Stomach smooth muscle (tissue), 2 donors: ENCODE data around the gene MAPT.
"Not testable (repeated sequence)": the region's sequence is repeated elsewhere in the genome, so short reads cannot be mapped to it uniquely, and the experiment has no call there.

Experiments
- H3K27ac ChIP-seq: one replicate; pipeline ENCODE4 v1.7.0; 2013; ENCODE audit warnings: mild to moderate bottlenecking, low read length, inconsistent platforms
- H3K27me3 ChIP-seq, 2 donors: one replicate each; pipeline ENCODE4 v1.7.0; 2013; ENCODE audit warnings: low read length in 2 of 2; ENCODE audit not compliant: insufficient read depth in 2 of 2, control insufficient read depth in 1 of 2
- H3K36me3 ChIP-seq, 2 donors: one replicate each; pipeline ENCODE4 v1.7.0; 2013; ENCODE audit warnings: low read length in 2 of 2; ENCODE audit not compliant: control insufficient read depth in 2 of 2, insufficient read depth in 2 of 2
- H3K4me1 ChIP-seq: one replicate; pipeline ENCODE4 v1.7.0; 2013; ENCODE audit warnings: low read length; ENCODE audit not compliant: control insufficient read depth, insufficient read depth
- H3K4me3 ChIP-seq, 2 donors: one replicate each; pipeline ENCODE4 v1.7.0; 2013; ENCODE audit warnings: low read length in 2 of 2
- H3K9ac ChIP-seq, 2 donors: one replicate each; pipeline ENCODE4 v1.7.0; 2013; ENCODE audit warnings: low read length in 2 of 2, mild to moderate bottlenecking in 1 of 2
- H3K9me3 ChIP-seq, 2 donors: one replicate each; pipeline ENCODE4 v1.7.0; 2013; ENCODE audit warnings: low read length in 2 of 2; ENCODE audit not compliant: control insufficient read depth in 2 of 2
- donor health status: healthy.
- donor health status: Pancreatic carcinoma.

MAPT gene

DNA sequence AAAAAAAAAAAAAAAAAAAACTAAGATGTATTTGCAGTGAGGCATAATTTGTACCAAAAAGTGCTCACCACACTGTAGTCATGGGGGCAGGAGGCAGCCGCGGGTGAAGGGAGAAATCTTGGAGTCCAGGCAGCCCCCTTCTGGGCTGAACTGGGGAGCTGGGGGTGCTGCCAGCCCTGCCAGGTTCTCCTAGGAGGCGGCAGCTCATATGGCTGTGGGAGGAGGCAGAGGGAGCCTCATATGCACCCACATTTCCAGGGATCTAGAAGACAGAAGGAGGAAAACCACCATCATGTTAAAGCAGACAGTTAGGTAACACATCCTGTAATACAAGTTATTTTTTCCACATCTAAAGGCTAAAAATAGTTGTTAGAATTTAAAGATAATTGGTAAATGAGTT lies 16.3 kb downstream of the MAPT start:
- Histone ChIP-seq H3K9me3 (peaks cover 0 to 4% of the 10 kb centered on the region in 2 donors), H3K27ac (no peak overlapping the region), H3K4me3 (no peak overlapping the region), H3K36me3 (no peaks in the 10 kb centered on the region), H3K4me1 (no peaks in the 10 kb centered on the region), H3K9ac (no peak overlapping the region), H3K27me3 (peaks cover 7% of the 10 kb centered on the region in 2 donors)

DNA sequence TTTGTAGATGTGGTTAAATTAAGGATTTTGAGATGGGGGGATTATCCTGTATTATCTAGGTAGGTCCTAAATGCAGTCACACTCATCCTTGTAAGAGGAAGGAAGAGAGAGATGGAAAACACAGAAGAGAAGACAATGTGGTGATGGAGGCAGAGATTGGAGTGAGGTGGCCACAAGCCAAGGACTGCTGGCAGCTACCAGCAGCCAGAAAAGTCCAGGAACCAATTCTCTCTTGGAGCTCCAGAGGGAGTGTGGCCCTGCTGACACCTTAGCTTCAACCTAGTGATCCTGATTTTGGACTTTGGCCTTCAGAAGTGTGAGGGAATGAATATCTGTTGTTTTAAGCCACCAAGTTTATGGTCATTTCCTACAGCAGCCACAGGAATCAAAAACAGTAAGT lies 18.0 kb downstream of the MAPT start:
- Histone ChIP-seq H3K4me1 (no peaks in the 10 kb centered on the region), H3K36me3 (no peaks in the 10 kb centered on the region), H3K27me3 (no peaks in the 10 kb centered on the region), H3K4me3 (no peak overlapping the region), H3K9me3 (peaks cover 0 to 4% of the 10 kb centered on the region in 2 donors), H3K9ac (no peak overlapping the region), H3K27ac (no peak overlapping the region)

DNA sequence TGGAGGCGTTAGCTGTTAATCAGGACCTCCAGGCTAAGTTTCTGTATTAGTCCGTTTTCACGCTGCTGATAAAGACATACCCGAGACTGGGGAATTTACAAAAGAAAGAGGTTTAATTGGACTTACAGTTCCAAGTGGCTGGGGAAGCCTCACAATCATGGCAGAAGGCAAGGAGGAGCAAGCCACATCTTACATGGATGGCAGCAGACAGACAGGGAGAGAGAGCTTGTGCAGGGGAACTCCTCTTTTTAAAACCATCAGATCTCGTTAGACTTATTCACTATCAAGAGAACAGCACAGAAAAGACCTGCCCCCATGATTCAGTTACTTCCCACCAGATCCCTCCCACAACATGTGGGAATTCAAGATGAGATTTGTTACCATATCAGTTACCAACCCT lies 18.7 kb downstream of the MAPT start:
- not testable (repeated sequence) for H3K27me3 ChIP-seq, H3K27ac ChIP-seq, H3K4me1 ChIP-seq, H3K9me3 ChIP-seq, H3K9ac ChIP-seq, H3K4me3 ChIP-seq, H3K36me3 ChIP-seq

DNA sequence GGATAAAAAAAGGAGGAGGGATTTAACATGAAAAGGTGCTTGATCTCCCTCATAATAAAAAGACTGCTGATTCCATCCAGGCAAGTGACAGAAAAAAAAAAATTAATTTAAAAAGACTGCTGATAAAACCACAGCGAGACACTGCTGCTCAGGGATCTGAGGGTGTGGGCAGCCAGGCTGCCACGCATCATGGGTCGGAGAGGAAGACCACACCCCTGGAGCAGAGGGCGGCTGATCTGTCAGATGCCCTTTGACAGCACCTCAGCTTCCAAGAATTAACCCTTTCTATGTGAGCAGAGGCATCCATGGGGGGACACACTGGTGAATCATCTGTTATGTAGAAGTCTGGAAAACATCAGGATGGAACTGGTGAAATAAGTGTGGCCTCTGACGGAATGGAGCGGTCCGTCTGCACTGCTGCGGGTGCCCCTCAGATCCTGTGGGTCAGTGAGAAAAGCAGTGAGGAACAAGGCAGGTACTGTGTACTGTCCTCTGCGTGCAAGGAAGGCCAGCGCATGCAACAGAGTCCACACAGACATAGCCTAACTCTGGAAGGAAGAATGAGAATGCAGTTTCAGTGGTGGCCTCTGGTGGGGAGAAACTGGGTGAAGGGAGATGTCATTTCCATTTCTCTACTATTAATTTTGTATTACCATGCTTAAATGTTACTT lies 19.8 kb downstream of the MAPT start:
- no peak overlapping the region for H3K9ac ChIP-seq
- H3K27me3 ChIP-seq: no peaks in the 10 kb centered on the region
- no peak overlapping the region for H3K4me3 ChIP-seq
- no peaks in the 10 kb centered on the region for H3K36me3 ChIP-seq
- H3K4me1 ChIP-seq: no peaks in the 10 kb centered on the region
- H3K27ac ChIP-seq: no peak overlapping the region
- peaks cover 0 to 4% of the 10 kb centered on the region in 2 donors for H3K9me3 ChIP-seq

DNA sequence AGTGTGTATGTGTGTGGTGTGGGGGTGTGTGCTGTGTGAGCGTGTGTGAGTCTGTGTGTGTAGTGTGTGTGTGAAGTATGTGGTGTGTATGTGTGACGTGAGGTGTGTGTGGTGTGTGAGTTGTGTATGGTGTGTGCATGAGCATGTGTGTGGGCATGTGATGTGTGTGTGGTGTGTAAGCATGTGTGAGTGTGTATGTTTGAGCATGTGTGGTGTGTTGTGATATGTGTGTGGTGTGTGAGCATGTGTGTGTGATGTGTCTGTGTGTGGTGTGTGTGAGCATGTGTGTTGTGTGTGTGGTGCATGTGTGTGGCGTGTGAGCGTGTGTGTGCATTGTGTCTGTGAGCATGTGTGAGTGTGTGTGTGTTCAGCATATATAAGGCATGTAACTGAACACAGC lies 20.9 kb downstream of the MAPT start:
- no peaks in the 10 kb centered on the region for H3K27me3 ChIP-seq
- H3K4me1 ChIP-seq: no peaks in the 10 kb centered on the region
- no peak overlapping the region for H3K27ac ChIP-seq
- H3K9me3 ChIP-seq: peaks cover 0 to 4% of the 10 kb centered on the region in 2 donors
- H3K4me3 ChIP-seq: no peak overlapping the region
- H3K9ac ChIP-seq: no peak overlapping the region
- H3K36me3 ChIP-seq: no peaks in the 10 kb centered on the region

DNA sequence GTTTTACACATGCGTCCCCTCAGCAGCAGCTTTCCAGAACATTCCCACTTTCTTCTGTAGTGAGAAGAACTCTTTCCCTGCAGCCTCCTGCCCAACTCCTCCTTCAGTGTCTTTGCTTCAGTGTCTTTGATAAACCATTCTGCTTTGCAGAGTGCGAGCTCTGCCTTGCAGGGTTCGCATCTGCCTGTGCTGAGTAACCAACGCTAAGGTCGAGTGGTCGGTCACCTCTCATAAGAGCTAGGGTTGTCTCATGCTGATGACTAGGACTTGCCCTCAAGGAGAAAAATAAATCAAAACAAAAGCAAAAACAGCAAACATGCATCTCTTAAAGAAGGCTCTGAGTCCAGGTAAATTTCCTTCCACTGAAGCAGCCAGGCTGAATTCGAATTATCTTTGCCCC lies 22.7 kb downstream of the MAPT start:
- Histone ChIP-seq H3K4me3 (no peak overlapping the region), H3K36me3 (no peaks in the 10 kb centered on the region)

DNA sequence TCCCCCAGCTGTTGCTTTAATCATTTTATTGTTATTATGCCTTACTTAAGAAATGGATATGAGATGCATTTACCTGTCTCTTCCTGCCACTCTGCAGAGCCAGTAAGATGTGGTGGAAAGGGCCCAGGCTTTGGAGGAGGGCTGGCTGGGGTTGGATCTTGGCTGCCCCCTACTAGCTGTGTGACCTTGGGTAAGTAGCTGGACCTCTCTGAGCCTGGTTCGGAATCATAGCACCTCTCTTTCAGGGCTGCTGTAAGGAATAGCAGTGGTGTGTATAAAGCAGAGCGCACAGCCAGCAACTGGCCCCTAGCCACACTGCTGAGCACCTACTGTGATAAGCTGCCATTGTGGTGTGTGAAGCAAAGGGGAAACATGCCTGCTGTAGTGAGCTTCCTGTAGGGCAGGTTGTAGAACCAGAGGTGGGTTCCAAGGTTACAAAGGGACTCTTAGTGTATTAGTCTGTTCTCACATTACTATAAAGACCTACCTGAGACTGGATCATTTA lies 23.9 kb downstream of the MAPT start:
- no peaks in the 10 kb centered on the region for H3K36me3 ChIP-seq
- no peaks in the 10 kb centered on the region for H3K9me3 ChIP-seq
- H3K9ac ChIP-seq: no peak overlapping the region
- no peaks in the 10 kb centered on the region for H3K4me1 ChIP-seq
- no peaks in the 10 kb centered on the region for H3K27me3 ChIP-seq
- H3K27ac ChIP-seq: no peak overlapping the region
- no peak overlapping the region for H3K4me3 ChIP-seq

More for the DNA sequence above, 22.7 kb downstream of the MAPT start:
- H3K27me3 ChIP-seq: no peaks in the 10 kb centered on the region
- H3K9ac ChIP-seq: no peak overlapping the region
- H3K4me1 ChIP-seq: no peaks in the 10 kb centered on the region
- H3K27ac ChIP-seq: no peak overlapping the region
- peaks cover 0 to 4% of the 10 kb centered on the region in 2 donors for H3K9me3 ChIP-seq

DNA sequence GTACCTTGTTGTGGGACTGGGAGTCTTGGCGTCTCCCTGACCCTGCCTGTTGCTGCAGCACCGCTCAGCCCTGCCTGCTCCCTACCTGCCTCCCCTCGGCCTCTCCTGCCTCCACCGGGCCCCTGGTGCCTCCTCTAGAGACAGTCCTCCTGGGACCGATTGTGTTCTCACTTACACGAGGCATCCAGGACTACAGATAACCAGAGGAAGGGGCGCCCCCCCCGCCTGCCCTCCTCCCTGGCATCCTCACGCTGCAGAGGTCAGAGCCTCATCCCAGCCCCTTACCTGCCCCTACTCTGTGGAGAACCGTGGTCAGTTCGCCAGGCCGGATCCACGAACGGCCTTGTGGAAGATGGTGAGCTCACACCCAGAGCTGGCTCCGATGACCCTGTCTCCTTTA lies 24.8 kb downstream of the MAPT start:
- Histone ChIP-seq H3K4me3 (no peak overlapping the region), H3K9ac (no peak overlapping the region), H3K36me3 (no peaks in the 10 kb centered on the region), H3K4me1 (no peaks in the 10 kb centered on the region), H3K27ac (no peak overlapping the region), H3K27me3 (no peaks in the 10 kb centered on the region), H3K9me3 (no peaks in the 10 kb centered on the region)

DNA sequence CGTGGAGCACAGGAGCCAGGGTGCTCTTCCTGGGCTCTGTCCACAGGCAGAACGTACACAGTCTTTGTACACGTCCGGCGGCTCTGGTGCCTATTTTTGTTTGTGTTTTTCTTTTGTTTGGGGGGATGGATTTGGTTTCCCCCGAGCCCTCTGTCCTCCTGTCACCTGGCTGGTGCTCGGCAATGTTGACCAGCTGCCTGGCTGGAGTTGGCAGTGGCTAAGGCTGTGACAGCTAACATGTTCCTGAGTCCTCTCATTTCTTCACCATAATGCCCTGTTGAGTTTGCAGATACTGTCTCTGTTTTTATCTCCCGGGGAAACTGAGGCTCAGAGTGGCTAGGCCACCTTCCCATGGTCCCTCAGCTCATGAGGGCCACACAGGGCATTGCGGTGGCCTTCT lies 25.7 kb downstream of the MAPT start:
- H3K27me3 ChIP-seq: no peaks in the 10 kb centered on the region
- no peaks in the 10 kb centered on the region for H3K4me1 ChIP-seq
- no peaks in the 10 kb centered on the region for H3K36me3 ChIP-seq
- no peak overlapping the region for H3K4me3 ChIP-seq
- no peak overlapping the region for H3K9ac ChIP-seq
- H3K9me3 ChIP-seq: no peaks in the 10 kb centered on the region
- H3K27ac ChIP-seq: no peak overlapping the region

DNA sequence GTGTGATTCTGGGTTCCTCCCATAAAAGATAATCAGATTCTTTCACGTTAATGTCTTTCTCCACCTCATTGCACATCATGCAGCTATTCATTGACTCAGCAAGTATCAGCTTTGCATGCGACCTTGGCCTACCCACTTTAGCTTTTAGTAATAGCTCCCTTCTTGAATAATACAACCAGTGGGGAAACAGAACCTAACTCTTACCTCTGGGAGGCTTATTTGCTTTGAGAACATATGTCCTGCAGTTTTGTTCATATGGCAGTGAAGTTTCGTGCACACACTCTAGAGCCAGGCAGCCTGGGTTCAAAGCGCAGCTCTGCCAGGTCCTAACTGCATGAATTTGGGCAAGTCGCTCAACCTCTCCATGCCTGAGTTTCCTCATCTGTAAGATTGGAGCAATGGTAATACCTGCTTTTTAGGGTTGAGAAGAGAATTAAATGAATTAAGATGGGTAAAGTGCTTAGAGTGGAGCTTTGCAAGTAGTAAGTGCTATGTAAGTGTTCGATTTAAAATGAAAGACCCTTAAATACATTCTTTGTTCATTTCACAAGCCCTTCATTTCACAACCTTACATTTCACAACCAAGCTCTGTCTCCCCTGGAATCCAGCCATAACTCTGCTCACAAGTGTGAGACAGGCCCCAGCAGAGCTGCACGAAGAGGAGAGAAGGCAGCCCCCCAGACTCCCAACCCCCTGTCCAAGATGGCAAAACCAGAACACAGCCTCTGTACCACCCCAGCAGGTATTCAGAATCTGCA lies 29.3 kb downstream of the MAPT start:
- Histone ChIP-seq H3K27ac (no peak overlapping the region), H3K36me3 (no peaks in the 10 kb centered on the region), H3K9me3 (peaks cover 6 to 10% of the 10 kb centered on the region in 2 donors), H3K9ac (no peak overlapping the region), H3K4me3 (no peak overlapping the region), H3K27me3 (no peaks in the 10 kb centered on the region), H3K4me1 (no peaks in the 10 kb centered on the region)

DNA sequence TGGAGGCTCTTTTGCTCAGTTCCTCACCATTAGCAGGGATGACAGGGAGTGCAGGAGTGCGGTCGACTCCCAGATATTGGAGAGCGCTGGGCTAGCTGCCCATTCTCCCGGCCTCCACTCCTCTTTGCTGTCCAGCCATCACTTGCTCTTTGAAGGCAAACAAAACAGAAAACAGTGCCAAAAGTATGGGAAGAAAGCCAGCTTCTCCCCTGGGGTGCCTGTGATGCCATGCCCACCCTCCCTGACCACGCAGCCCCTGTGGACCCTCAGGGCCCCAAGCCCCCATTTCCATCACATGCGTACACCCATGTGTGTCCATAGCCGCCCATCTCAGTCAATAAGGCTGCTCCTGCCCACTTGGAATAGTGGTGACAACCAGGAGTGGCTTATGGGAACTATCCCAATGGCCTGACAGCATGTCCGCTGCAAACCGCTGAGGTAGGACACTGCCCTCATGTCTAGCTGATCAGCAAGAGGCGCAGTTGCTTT lies 30.0 kb downstream of the MAPT start:
- Histone ChIP-seq H3K27me3 (no peaks in the 10 kb centered on the region), H3K4me1 (no peaks in the 10 kb centered on the region), H3K36me3 (no peaks in the 10 kb centered on the region), H3K4me3 (no peak overlapping the region), H3K9me3 (peaks cover 9 to 10% of the 10 kb centered on the region in 2 donors), H3K27ac (no peak overlapping the region), H3K9ac (no peak overlapping the region)
